Nephron (organoid): Measurements from ENCODE around the gene RTBDN.

ENCODE experiments used
- H3K27ac Mint-ChIP-seq, 3 experiments: 2 replicates each; pipeline ENCODE4 v1.8.0; 2020; ENCODE audit warnings: mixed read lengths in 3 of 3, mild to moderate bottlenecking in 2 of 3, moderate library complexity in 1 of 3
- H3K27me3 Mint-ChIP-seq: 2 replicates; pipeline ENCODE4 v1.8.0; 2021; ENCODE audit warnings: low read depth, mild to moderate bottlenecking, moderate library complexity, mixed read lengths
- H3K36me3 Mint-ChIP-seq: 2 replicates; pipeline ENCODE4 v1.8.0; 2020; ENCODE audit warnings: low read depth, mixed read lengths
- H3K4me1 Mint-ChIP-seq: 2 replicates; pipeline ENCODE4 v1.8.0; 2020; ENCODE audit warnings: mixed read lengths
- H3K4me3 Mint-ChIP-seq, 3 experiments: 2 replicates each; pipeline ENCODE4 v1.8.0; 2020; ENCODE audit warnings: mild to moderate bottlenecking in 3 of 3, mixed read lengths in 3 of 3, moderate library complexity in 2 of 3
- H3K9me3 Mint-ChIP-seq: 2 replicates; pipeline ENCODE4 v1.8.0; 2020; ENCODE audit warnings: mixed read lengths
- TF ChIP-seq, protein P1 (sequence below), 3 experiments: fragments of 200-600 bp; sonication (generic); IDR thresholded peaks; one replicate each; pipeline ENCODE4 v1.5.0; 2021; ENCODE audit warnings: antibody characterized with exemption in 3 of 3; ENCODE audit not compliant: unreplicated experiment in 3 of 3

The RTBDN gene

DNA sequence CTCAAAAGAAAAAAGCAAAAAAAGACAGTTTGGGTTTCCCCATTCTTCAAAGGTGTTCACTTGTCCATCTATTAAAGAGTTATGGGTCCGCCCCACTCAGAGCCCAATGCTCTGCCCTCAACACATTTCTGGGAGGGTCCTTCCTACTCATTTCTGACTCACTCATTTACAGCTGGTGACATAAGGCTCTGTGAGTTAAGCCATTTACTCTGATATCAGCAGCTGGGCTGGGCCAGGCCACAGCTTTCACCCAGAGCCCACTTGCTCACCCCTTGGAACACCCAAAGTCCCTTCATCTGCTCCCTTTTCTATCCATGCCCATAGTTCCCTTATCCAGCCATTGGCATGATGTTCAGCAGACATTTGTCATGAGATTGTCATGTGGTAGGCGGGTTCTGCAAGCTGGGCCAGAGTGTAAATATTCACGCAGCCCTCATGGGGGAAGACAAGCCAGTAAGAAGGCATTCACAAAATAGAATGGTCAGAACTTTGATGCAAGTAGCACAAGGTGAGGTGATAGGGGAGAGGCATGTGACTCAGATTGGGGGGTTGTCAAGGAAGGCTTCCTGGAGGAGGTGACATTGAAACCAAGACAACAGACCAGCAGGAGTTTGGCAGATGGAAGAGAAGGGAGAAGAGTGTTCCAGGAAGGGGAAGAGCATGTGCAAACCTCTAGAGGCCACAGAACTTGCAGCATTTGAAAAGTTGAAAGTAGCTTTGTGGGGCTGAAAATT is 9.8 kb upstream of the RTBDN start:
- H3K4me1 Mint-ChIP-seq, result peaks cover 19% of the 10 kb centered on the region
- H3K27ac Mint-ChIP-seq, result no peak overlapping the region
- no peaks in the 10 kb centered on the region for H3K9me3 Mint-ChIP-seq
- no peaks in the 10 kb centered on the region for H3K36me3 Mint-ChIP-seq
- TF ChIP-seq, protein P1, sequence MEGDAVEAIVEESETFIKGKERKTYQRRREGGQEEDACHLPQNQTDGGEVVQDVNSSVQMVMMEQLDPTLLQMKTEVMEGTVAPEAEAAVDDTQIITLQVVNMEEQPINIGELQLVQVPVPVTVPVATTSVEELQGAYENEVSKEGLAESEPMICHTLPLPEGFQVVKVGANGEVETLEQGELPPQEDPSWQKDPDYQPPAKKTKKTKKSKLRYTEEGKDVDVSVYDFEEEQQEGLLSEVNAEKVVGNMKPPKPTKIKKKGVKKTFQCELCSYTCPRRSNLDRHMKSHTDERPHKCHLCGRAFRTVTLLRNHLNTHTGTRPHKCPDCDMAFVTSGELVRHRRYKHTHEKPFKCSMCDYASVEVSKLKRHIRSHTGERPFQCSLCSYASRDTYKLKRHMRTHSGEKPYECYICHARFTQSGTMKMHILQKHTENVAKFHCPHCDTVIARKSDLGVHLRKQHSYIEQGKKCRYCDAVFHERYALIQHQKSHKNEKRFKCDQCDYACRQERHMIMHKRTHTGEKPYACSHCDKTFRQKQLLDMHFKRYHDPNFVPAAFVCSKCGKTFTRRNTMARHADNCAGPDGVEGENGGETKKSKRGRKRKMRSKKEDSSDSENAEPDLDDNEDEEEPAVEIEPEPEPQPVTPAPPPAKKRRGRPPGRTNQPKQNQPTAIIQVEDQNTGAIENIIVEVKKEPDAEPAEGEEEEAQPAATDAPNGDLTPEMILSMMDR (IDR thresholded peaks at IDR 0.05; ENCODE audit: unreplicated experiment in 3 of 3), result no peak
- H3K27me3 Mint-ChIP-seq, result peaks cover 37% of the 10 kb centered on the region
- no peak overlapping the region for H3K4me3 Mint-ChIP-seq

DNA sequence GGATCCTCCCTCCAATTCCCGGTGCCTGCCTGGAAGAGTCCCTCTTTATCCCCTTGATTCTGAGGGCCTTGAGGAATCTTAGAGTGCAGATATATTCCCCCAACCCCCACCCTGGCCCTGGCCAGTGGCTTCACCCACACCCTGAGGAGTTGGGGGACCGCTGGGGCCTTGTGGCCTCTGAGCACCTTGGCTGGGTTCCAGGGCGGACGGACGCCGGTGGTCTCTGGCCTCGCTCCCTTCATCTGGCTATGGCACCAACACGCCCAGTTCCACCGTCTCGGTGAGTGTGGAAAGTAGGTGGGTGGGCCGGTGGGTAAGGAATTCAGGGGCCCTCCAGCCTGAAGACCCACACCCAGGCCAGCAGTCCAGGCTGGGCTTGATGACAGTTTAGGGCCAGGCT is 8.9 kb upstream of the RTBDN start:
- Mint-ChIP-seq H3K9me3 (no peaks in the 10 kb centered on the region), H3K4me1 (peaks cover 22% of the 10 kb centered on the region), H3K36me3 (no peaks in the 10 kb centered on the region), H3K27ac (no peak overlapping the region), H3K27me3 (peaks cover 45% of the 10 kb centered on the region), H3K4me3 (no peak overlapping the region)
- TF ChIP-seq, protein P1 (IDR thresholded peaks at IDR 0.05; ENCODE audit: unreplicated experiment in 3 of 3), result no peak

DNA sequence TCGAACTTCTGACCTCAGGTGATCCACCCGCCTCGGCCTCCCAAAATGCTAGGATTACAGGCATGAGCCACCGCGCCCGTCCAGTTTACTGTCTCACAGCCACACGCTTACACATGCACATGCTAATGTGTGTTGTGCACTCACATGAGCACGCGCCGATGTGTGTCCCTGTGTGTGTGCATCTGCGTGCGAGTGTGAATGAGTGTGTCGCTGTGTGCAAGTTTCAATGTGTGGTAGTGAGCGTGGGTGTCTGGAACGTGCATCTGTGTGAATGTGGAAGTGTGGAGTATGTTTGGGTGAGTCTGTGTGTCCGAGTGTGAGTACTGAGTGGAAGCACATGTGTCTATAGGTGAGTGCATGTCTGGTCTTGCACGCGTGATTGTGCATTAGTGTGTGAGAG is 8.1 kb upstream of the RTBDN start:
- Mint-ChIP-seq H3K4me1 (peaks cover 23% of the 10 kb centered on the region), H3K27ac (no peak overlapping the region), H3K9me3 (no peaks in the 10 kb centered on the region), H3K4me3 (no peak overlapping the region), H3K36me3 (no peaks in the 10 kb centered on the region), H3K27me3 (peaks cover 53% of the 10 kb centered on the region)
- TF ChIP-seq, protein P1 (IDR thresholded peaks at IDR 0.05; ENCODE audit: unreplicated experiment in 3 of 3), result no peak

DNA sequence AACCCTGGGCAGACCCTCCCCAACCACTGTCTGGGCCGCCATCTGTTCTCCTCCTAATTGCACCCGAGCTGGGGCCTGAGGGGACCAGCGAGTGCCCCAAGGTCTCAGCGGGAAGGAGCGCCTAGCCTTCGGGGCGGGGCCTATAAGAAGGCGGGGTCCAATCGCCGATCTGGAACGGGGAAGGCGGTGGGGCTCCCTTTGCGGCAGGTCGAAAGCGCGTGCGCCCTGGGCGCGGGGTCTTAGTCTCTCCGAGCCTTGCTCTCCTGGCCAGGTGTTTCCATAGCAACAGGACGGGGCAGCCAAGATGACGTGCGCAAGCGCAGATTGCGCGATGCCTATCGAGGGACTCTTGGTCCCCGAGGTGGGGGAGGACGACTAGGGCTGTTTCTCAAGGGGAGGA is 6.7 kb upstream of the RTBDN start:
- peak overlapping the region; percentile 68 to 77 (median 76) for H3K4me3 Mint-ChIP-seq
- H3K27me3 Mint-ChIP-seq, result peaks cover 67% of the 10 kb centered on the region
- peak overlapping the region in 2 of 3 experiments; percentile 13 to 21 for H3K27ac Mint-ChIP-seq
- TF ChIP-seq, protein P1 (IDR thresholded peaks at IDR 0.05; ENCODE audit: unreplicated experiment in 3 of 3), result no peak
- peaks cover 33% of the 10 kb centered on the region for H3K4me1 Mint-ChIP-seq
- no peaks in the 10 kb centered on the region for H3K36me3 Mint-ChIP-seq
- H3K9me3 Mint-ChIP-seq, result peaks cover 2% of the 10 kb centered on the region

DNA sequence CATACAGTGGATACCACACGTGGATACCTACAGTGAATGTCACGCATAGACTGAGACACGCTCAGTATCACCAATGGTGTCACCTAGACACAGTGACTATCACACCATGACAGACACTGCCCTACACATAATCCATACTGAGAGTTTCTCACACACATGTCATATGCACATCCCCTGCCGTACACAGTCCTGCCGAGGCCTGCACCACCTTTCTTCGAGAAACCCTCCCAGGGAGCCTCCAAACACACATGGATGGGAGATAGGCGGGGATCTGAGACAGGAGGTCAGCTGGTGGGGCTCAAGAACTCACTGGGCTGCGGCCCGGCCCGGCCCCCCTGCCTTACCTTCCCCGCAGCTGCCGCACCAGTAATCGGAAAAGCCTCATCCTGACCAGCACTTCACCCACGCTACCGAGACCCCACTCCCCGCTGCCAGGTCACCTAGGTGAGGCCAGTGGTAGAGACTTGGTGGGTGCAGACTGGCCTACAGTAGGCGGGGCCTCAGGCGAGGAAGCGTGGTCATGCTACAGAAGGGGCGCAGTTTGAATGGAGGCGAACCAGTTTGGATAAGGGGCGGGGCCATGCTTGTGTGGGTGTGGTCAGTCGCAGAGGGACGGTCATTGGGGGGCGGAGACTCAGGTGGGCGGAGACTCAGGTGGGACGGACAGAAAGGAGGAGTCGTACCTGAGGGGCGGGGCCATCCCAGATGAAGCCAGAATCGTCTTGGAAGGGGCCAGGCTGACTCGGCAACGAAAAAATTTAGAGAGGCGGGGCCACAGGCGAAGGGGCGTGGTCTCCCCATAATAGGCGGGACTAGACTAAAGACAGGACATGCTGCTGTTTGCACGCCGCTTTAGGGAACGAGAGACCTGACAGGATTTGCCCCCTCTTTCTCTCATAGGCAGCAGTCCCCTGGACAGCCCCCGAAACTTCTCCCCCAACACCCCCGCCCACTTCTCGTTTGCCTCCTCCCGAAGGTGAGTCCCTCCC is 6.0 kb upstream of the RTBDN start:
- Mint-ChIP-seq H3K36me3 (no peaks in the 10 kb centered on the region), H3K27me3 (peaks cover 75% of the 10 kb centered on the region), H3K27ac (peak overlapping the region in 1 of 3 experiments; percentile 29), H3K4me3 (peak overlapping the region; percentile 68 to 77 (median 76)), H3K4me1 (peaks cover 33% of the 10 kb centered on the region), H3K9me3 (peaks cover 2% of the 10 kb centered on the region)
- TF ChIP-seq, protein P1 (IDR thresholded peaks at IDR 0.05; ENCODE audit: unreplicated experiment in 3 of 3), result no peak
